Epithelial cell of proximal tubule (primary cell): ENCODE measurements around the gene KCP. TPM values are rescaled to one million over a fixed set of nuclear protein-coding genes. Genes with fewer than 3 reads are reported as not detected.
A peak's percentile ranks its signal among the peaks of the same experiment; 100 is the strongest.

ENCODE experiments used
- DNase-seq: peaks from one replicate; pipeline ENCODE4 v3.0.0-alpha.2; 2011; ENCODE audit warnings: low read depth
- H3K4me3 ChIP-seq: 2 replicates; pipeline ENCODE4 v1.5.1; 2011; ENCODE audit warnings: low read depth, mild to moderate bottlenecking, low read length
- total RNA-seq: library from RNA; depleted of rRNA; stranded (reverse); fragments of >200 nt; gene quantifications from 2 replicates; pipeline ENCODE4 v1.2.3, GENCODE V29; 2015
- TF ChIP-seq, protein P1 (sequence below): conservative IDR thresholded peaks from 2 replicates; pipeline ENCODE4 v1.5.1; 2012; ENCODE audit warnings: low read depth, mild to moderate bottlenecking, low read length

The KCP gene
- total RNA-seq, 1 donor from 2014 or later = 5.2 TPM

DNA sequence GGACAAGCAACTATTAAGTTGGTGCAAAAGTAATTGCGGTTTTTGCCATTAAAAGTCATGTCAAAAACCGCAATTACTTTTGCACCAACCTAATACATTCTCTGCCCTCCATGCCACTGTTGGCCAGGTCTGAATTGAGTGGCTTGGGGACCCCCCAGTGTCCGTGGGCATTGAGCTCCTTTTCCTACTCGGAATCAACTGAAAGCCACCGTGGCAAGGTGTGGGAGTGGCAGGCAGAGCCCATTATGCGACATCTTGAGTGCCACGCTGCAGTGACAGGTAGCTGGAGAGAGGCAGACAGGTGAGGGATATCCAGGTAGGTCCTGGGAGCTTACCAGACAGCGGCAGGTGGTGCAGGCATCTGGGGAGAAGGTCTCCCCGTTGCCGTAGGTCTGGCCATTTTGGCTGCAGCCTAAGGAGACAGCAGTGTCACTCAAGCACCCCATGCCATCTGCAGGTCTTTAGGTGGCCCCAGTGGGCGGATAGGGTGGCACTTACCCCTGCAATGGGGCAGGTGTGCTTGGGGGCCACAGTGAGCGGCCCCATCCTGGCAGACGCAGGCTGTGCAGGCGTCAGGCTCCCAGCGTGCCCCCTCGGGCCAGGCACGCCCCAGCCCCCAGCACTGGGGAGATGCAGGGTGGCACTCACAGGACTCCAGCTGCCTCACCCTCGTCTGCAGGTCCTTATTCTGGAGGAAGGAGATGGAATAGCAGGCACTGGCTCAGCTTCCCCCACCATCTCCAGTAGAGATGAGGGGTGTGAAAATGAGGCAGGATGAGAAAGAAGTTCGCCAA, 3.5 kb downstream of the KCP start:
- TF ChIP-seq, protein P1, sequence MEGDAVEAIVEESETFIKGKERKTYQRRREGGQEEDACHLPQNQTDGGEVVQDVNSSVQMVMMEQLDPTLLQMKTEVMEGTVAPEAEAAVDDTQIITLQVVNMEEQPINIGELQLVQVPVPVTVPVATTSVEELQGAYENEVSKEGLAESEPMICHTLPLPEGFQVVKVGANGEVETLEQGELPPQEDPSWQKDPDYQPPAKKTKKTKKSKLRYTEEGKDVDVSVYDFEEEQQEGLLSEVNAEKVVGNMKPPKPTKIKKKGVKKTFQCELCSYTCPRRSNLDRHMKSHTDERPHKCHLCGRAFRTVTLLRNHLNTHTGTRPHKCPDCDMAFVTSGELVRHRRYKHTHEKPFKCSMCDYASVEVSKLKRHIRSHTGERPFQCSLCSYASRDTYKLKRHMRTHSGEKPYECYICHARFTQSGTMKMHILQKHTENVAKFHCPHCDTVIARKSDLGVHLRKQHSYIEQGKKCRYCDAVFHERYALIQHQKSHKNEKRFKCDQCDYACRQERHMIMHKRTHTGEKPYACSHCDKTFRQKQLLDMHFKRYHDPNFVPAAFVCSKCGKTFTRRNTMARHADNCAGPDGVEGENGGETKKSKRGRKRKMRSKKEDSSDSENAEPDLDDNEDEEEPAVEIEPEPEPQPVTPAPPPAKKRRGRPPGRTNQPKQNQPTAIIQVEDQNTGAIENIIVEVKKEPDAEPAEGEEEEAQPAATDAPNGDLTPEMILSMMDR = no peak
- no peak overlapping the region for H3K4me3 ChIP-seq
- DNase-seq = no peak

DNA sequence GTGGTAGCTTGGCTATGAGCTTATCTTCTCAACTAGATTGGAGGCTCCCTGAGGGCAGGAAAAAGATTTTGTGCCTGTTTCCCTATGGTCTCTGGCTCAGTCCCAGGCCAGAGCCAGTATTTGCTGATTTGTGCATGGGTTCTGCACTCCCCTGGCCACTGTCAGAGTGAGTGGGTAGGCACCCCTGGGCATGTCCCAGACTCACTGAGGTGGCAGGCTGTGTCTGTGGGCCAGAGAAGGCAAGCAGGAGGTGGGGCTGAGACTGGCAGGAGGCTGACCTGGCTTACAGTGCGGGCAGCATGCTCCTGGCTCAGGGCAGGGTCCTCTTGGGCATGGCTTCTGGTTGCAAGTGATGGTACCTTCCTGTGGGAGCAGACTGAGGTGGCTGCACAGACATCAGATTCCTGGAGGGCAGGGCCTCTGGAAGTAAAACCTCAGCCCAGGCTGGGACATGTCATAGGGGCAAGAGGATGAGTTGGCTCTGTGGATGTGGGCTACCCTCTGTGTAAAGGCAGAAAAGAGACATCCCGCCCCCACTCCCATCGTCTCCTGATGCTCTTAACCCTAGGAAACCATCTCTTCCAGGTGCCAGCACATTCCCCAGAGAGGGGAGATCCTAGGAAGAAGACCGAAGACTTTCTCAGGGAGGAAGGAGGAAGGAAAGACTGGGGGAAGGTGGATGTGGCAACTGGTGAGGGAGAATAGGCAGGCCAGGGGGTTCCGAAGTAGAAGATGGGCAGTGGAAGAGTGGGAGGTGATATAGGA, 4.3 kb downstream of the KCP start:
- TF ChIP-seq, protein P1 = no peak
- DNase-seq = no peak
- no peak overlapping the region for H3K4me3 ChIP-seq

- H3K4me3 ChIP-seq = no peak overlapping the region
- TF ChIP-seq, protein P1 = peak; percentile 69
- no peak for DNase-seq
Observed at GRCh38 chr7:128904381-128905197, 5.9 kb downstream of the KCP start.

- DNase-seq = no peak
- peak overlapping the region; percentile 31 for H3K4me3 ChIP-seq
- TF ChIP-seq, protein P1 = no peak
Observed at GRCh38 chr7:128903621-128904361, 6.7 kb downstream of the KCP start.

- TF ChIP-seq, protein P1 = no peak
- H3K4me3 ChIP-seq = peak overlapping the region; percentile 31
- peak; percentile 68 for DNase-seq
Observed at GRCh38 chr7:128902761-128903585, 7.5 kb downstream of the KCP start.
